Endothelial cell of umbilical vein (primary cell): ENCODE data around the gene GUF1. TPM values are rescaled to one million over a fixed set of nuclear protein-coding genes. Genes with fewer than 3 reads are reported as not detected.

ENCODE experiments used
- BruUV-seq: library from RNA; stranded (reverse); fragments of 400-500 nt; replicated peaks from 2 replicates; lab custom pipeline; 2021; lab: Mats Ljungman, UMichigan
- CTCF ChIA-PET: fragments of 300-600, 350-600 bp; sonication (Branson Sonifier 250); formaldehyde crosslinking; loops from one replicate; lab custom pipeline; 2021; ENCODE audit warnings: antibody characterized with exemption, inconsistent platforms; lab: Charles Lee
- POLR2A ChIA-PET: fragments of 300-600, 350-600 bp; sonication (Branson Sonifier 250); formaldehyde crosslinking; loops from one replicate; lab custom pipeline; 2021; ENCODE audit warnings: antibody characterized with exemption, inconsistent platforms; lab: Charles Lee
- DNase-seq: peaks from one replicate; pipeline ENCODE4 v3.0.0-alpha.2; 2011; ENCODE audit warnings: low read depth, low spot score
- FAIRE-seq: peaks from 2 replicates; lab custom pipeline; 2011; peaks lifted over from hg19 to GRCh38; lab: Jason Lieb, UNC
- H2AFZ ChIP-seq: 2 replicates; pipeline ENCODE4 v1.6.0; 2012; ENCODE audit warnings: low read depth, low read length, control low read depth, inconsistent platforms
- H3K27ac ChIP-seq: 2 replicates; pipeline ENCODE4 v1.5.1; 2011; ENCODE audit warnings: low read depth, mild to moderate bottlenecking, control low read depth, low read length, moderate library complexity; ENCODE audit not compliant: insufficient read depth
- H3K27me3 ChIP-seq, 2 experiments: 2 replicates each; pipeline versions ENCODE4 v1.6.0 to v1.6.1; 2011; ENCODE audit warnings: low read length in 2 of 2, mixed read lengths in 1 of 2; ENCODE audit not compliant: control insufficient read depth in 2 of 2, insufficient read depth in 2 of 2
- H3K36me3 ChIP-seq, 2 experiments: 2 replicates in 1 of 2; 3 replicates in 1 of 2; pipeline ENCODE4 v1.5.1; 2011; ENCODE audit warnings: low read length in 2 of 2, mild to moderate bottlenecking in 1 of 2, moderate library complexity in 1 of 2; ENCODE audit not compliant: control insufficient read depth in 2 of 2, insufficient read depth in 2 of 2; ENCODE audit errors: extremely low read depth in 1 of 2
- H3K4me1 ChIP-seq: 3 replicates; pipeline ENCODE4 v1.5.1; 2011; ENCODE audit warnings: mild to moderate bottlenecking, low read length; ENCODE audit not compliant: control insufficient read depth, insufficient read depth; ENCODE audit errors: extremely low read depth
- H3K4me2 ChIP-seq: 2 replicates; pipeline ENCODE4 v1.6.1; 2011; ENCODE audit warnings: low read length, control low read depth, mixed read lengths; ENCODE audit not compliant: insufficient read depth
- H3K4me3 ChIP-seq, 3 experiments: fragments of 200-600 bp in 1 of 3; sonication (generic), shearing (Covaris generic) in 1 of 3; replicated peaks in 1 of 3; 2 replicates each; pipeline ENCODE4 v1.5.1; 2011 to 2016; ENCODE audit warnings: control low read depth in 3 of 3, low read length in 3 of 3, mild to moderate bottlenecking in 2 of 3, inconsistent platforms in 1 of 3, low read depth in 1 of 3, moderate library complexity in 1 of 3; ENCODE audit not compliant: insufficient read depth in 1 of 3
- H3K79me2 ChIP-seq: 2 replicates; pipeline ENCODE4 v1.6.0; 2012; ENCODE audit warnings: low read length, inconsistent platforms; ENCODE audit not compliant: control insufficient read depth, insufficient read depth
- H3K9ac ChIP-seq: replicated peaks from 2 replicates; pipeline ENCODE3; 2011; ENCODE audit warnings: low read length, control low read depth; ENCODE audit not compliant: insufficient read depth; ENCODE audit errors: extremely low read depth
- H3K9me1 ChIP-seq: replicated peaks from 3 replicates; pipeline ENCODE4 v1.6.0; 2011; ENCODE audit warnings: mild to moderate bottlenecking, low read length; ENCODE audit not compliant: control insufficient read depth, insufficient read depth; ENCODE audit errors: extremely low read depth
- H3K9me3 ChIP-seq: replicated peaks from 2 replicates; pipeline ENCODE4 v1.5.1; 2012; ENCODE audit warnings: low read length, inconsistent platforms; ENCODE audit not compliant: control insufficient read depth, insufficient read depth
- H4K20me1 ChIP-seq: replicated peaks from 2 replicates; pipeline ENCODE3; 2011; ENCODE audit warnings: mild to moderate bottlenecking, low read length; ENCODE audit not compliant: control insufficient read depth, insufficient read depth; ENCODE audit errors: extremely low read depth
- CTCF ChIP-seq, 2 donors: IDR thresholded peaks; 1 replicate in 1 of 2; 2 replicates in 1 of 2; pipeline ENCODE4 v1.5.1; 2011; ENCODE audit warnings: low read length in 2 of 2, mild to moderate bottlenecking in 2 of 2, moderate library complexity in 2 of 2, control low read depth in 1 of 2, inconsistent platforms in 1 of 2, low read depth in 1 of 2; ENCODE audit not compliant: insufficient read depth in 1 of 2; ENCODE audit errors: extremely low read depth in 1 of 2
- EZH2 ChIP-seq: IDR thresholded peaks from 2 replicates; pipeline ENCODE4 v1.6.1; 2012; ENCODE audit warnings: borderline replicate concordance, low read depth, mild to moderate bottlenecking, moderate library complexity, low read length, inconsistent platforms; ENCODE audit not compliant: severe bottlenecking
- FOS ChIP-seq: IDR thresholded peaks from 2 replicates; pipeline ENCODE4 v1.6.1; 2011; ENCODE audit warnings: mild to moderate bottlenecking, low read length, moderate library complexity, borderline replicate concordance; ENCODE audit not compliant: insufficient read depth
- GATA2 ChIP-seq: IDR thresholded peaks from 2 replicates; pipeline ENCODE4 v1.7.0; 2011; ENCODE audit warnings: low read depth, mild to moderate bottlenecking, moderate library complexity, mixed read lengths, low read length; ENCODE audit not compliant: insufficient read length, insufficient read depth
- JUN ChIP-seq: IDR thresholded peaks from 2 replicates; pipeline ENCODE4 v1.6.1; 2011; ENCODE audit warnings: borderline replicate concordance, low read depth; ENCODE audit not compliant: insufficient read length, insufficient read depth
- MAX ChIP-seq: IDR thresholded peaks from 2 replicates; pipeline ENCODE4 v1.6.1; 2011; ENCODE audit not compliant: insufficient read depth, insufficient read length
- MYC ChIP-seq: IDR thresholded peaks from one replicate; pipeline ENCODE4 v1.6.1; 2011; ENCODE audit warnings: mild to moderate bottlenecking, low read depth, low read length
- POLR2A ChIP-seq: IDR thresholded peaks from 2 replicates; pipeline ENCODE4 v1.6.1; 2012; ENCODE audit warnings: low read depth, mild to moderate bottlenecking, control low read depth, low read length
- POLR2AphosphoS5 ChIP-seq: IDR thresholded peaks from 2 replicates; pipeline ENCODE4 v1.6.1; 2012; ENCODE audit warnings: low read depth, mild to moderate bottlenecking, control low read depth, low read length, moderate library complexity; ENCODE audit not compliant: insufficient read depth
- dilution Hi-C: fragments of 300-500 bp; cut with MboI; formaldehyde crosslinking; loops from one replicate; pipeline ENCODE4 v1.15.0; 2019; ENCODE audit warnings: low sequenced_read_pairs; ENCODE audit not compliant: extremely low pct_ligation_motif_present
- intact Hi-C: fragments of 100-400 bp; cut with micrococcal nuclease; formaldehyde crosslinking; loops from one replicate; pipeline ENCODE4 v1.10.0; 2022
- polyA plus RNA-seq, 4 experiments: library from polyadenylated mRNA; depleted of rRNA in 3 of 4; stranded (reverse) in 3 of 4; unstranded in 1 of 4; fragments of >200 nt; gene quantifications; 2 replicates each; pipeline versions ENCODE4 v1.2.1 to v1.2.3, GENCODE V29; 2011 to 2012; ENCODE audit warnings: missing spikeins in 1 of 4
- total RNA-seq: library from RNA; stranded (reverse); gene quantifications from 2 replicates; pipeline ENCODE4 v1.2.3, GENCODE V29; 2021

Gene GUF1
- total and polyA plus RNA-seq, 2 donors (not counting 3 experiments of a cell fraction or from before 2014, with no cell fraction given) = 5.4 to 19.9 TPM

- Histone ChIP-seq H2AFZ (no peak overlapping the region), H3K27me3 (no peaks in the 10 kb centered on the region), H3K9ac (no peak overlapping the region), H3K9me1 (no peaks in the 10 kb centered on the region), H3K36me3 (no peaks in the 10 kb centered on the region), H3K4me1 (no peaks in the 10 kb centered on the region), H3K9me3 (no peaks in the 10 kb centered on the region), H3K4me2 (no peak overlapping the region), H3K79me2 (no peaks in the 10 kb centered on the region), H4K20me1 (no peaks in the 10 kb centered on the region), H3K4me3 (no peak overlapping the region), H3K27ac (no peak overlapping the region)
- TF ChIP-seq POLR2A (no peak), POLR2AphosphoS5 (no peak), CTCF (IDR thresholded peaks at IDR 0.05; ENCODE audit: extremely low read depth in 1 of 2, insufficient read depth in 1 of 2, low read depth in 1 of 2, low read length in 2 of 2) (no peak), EZH2 (no peak), GATA2 (no peak), FOS (no peak), MAX (no peak), MYC (no peak), JUN (no peak)
- FAIRE-seq = no peak
- dilution Hi-C loops = no loop called here
- ChIA-PET POLR2A (no interaction called here), CTCF (no interaction called here)
- no peak for DNase-seq
- intact Hi-C loops = no loop called here
- BruUV-seq = no TSS peak
Observed at GRCh38 chr4:44661940-44662622, 16.1 kb upstream of the GUF1 start.
